DND-41 (cell line): ENCODE measurements around the gene RMND5A.

Source experiments
- EZH2 ChIP-seq: IDR thresholded peaks from 3 replicates; pipeline ENCODE4 v1.6.1; 2012; ENCODE audit warnings: borderline replicate concordance, low read depth, mild to moderate bottlenecking, moderate library complexity, low read length, inconsistent platforms; ENCODE audit not compliant: severe bottlenecking
- TF ChIP-seq, protein P1 (sequence below): IDR thresholded peaks from 2 replicates; pipeline ENCODE4 v1.5.1; 2012; ENCODE audit warnings: borderline replicate concordance, low read length, moderate library complexity, mild to moderate bottlenecking; ENCODE audit not compliant: poor library complexity, severe bottlenecking; ENCODE audit errors: extremely low read depth

DNA sequence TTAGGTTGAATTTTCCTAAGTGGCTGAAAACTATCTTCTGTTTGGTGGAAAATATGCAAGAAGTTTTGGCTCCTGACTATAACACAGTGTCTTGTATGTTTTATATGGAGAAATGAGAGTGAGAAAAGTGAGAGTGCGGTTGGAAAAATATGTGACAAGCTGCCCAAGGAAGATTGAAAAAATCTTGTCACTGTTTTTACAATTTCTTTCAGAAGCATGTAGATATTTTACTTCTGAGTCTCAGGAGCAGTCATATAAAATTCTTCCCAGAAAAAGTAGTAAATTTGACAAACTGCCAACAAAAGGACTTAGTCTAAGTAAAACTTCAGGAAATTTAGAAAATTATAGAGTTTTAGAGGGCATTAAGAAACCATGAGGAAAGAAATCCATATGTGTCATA, 19.4 kb upstream of the RMND5A start:
- TF ChIP-seq EZH2, result no peak
- TF ChIP-seq, protein P1, sequence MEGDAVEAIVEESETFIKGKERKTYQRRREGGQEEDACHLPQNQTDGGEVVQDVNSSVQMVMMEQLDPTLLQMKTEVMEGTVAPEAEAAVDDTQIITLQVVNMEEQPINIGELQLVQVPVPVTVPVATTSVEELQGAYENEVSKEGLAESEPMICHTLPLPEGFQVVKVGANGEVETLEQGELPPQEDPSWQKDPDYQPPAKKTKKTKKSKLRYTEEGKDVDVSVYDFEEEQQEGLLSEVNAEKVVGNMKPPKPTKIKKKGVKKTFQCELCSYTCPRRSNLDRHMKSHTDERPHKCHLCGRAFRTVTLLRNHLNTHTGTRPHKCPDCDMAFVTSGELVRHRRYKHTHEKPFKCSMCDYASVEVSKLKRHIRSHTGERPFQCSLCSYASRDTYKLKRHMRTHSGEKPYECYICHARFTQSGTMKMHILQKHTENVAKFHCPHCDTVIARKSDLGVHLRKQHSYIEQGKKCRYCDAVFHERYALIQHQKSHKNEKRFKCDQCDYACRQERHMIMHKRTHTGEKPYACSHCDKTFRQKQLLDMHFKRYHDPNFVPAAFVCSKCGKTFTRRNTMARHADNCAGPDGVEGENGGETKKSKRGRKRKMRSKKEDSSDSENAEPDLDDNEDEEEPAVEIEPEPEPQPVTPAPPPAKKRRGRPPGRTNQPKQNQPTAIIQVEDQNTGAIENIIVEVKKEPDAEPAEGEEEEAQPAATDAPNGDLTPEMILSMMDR, result no peak
